GM23338 (cell line): ENCODE results near the gene ATP8A2. TPM values are rescaled to one million over a fixed set of nuclear protein-coding genes. Genes with fewer than 3 reads are reported as not detected.

ENCODE experiments used
- ATAC-seq: fragments of 200-7000 bp; cut with Tn5 transposase; 3 replicates; pipeline ENCODE4 v1.9.1; 2020
- DNase-seq: peaks from one replicate; pipeline ENCODE4 v3.0.0-alpha.2; 2015; ENCODE audit warnings: low spot score
- H2AFZ ChIP-seq: fragments of 200-600 bp; sonication (generic); 2 replicates; pipeline ENCODE4 v1.8.0; 2016; ENCODE audit warnings: antibody characterized with exemption, mild to moderate bottlenecking, moderate library complexity
- H3F3A ChIP-seq: fragments of 200-600 bp; sonication (generic); replicated peaks from 2 replicates; pipeline ENCODE4 v1.8.0; 2017; ENCODE audit warnings: antibody characterized with exemption, mixed run types, low read depth
- H3K27ac ChIP-seq: fragments of 200-600 bp; sonication (generic); 2 replicates; pipeline ENCODE4 v1.6.1; 2016; ENCODE audit warnings: low read depth
- H3K27me3 ChIP-seq: fragments of 200-600 bp; sonication (generic); 2 replicates; pipeline ENCODE4 v1.8.0; 2016; ENCODE audit warnings: mild to moderate bottlenecking, mixed run types, moderate library complexity; ENCODE audit not compliant: insufficient read depth
- H3K36me3 ChIP-seq: fragments of 200-600 bp; sonication (generic); 2 replicates; pipeline ENCODE4 v1.8.0; 2016; ENCODE audit warnings: mild to moderate bottlenecking; ENCODE audit not compliant: insufficient read depth
- H3K4me1 ChIP-seq: fragments of 200-600 bp; sonication (generic); 2 replicates; pipeline ENCODE4 v1.8.0; 2016; ENCODE audit warnings: mild to moderate bottlenecking, moderate library complexity; ENCODE audit not compliant: insufficient read depth
- H3K4me2 ChIP-seq: fragments of 200-600 bp; sonication (generic); 2 replicates; pipeline ENCODE4 v1.7.1; 2017; ENCODE audit warnings: mixed run types
- H3K4me3 ChIP-seq: fragments of 200-600 bp; sonication (generic); 2 replicates; pipeline ENCODE4 v1.6.1; 2016; ENCODE audit warnings: mixed run types
- H3K79me2 ChIP-seq: fragments of 200-600 bp; sonication (generic); replicated peaks from 2 replicates; pipeline ENCODE4 v1.8.0; 2017; ENCODE audit warnings: mild to moderate bottlenecking; ENCODE audit not compliant: insufficient read depth
- H3K9me2 ChIP-seq: fragments of 200-600 bp; sonication (generic); 2 replicates; pipeline ENCODE4 v1.8.0; 2017; ENCODE audit not compliant: insufficient read depth
- H4K20me1 ChIP-seq: fragments of 200-600 bp; sonication (generic); replicated peaks from 2 replicates; pipeline ENCODE4 v1.8.0; 2017; ENCODE audit warnings: mild to moderate bottlenecking; ENCODE audit not compliant: insufficient read depth
- H3K27ac Mint-ChIP-seq: 2 replicates; pipeline ENCODE4 v1.8.0; 2020; ENCODE audit warnings: inconsistent platforms, mild to moderate bottlenecking, moderate library complexity, mixed read lengths
- H3K27me3 Mint-ChIP-seq: 3 replicates; pipeline ENCODE4 v1.8.0; 2022; ENCODE audit warnings: low read depth, mild to moderate bottlenecking, moderate library complexity, mixed read lengths, inconsistent platforms; ENCODE audit not compliant: insufficient read depth, poor library complexity
- H3K36me3 Mint-ChIP-seq: 3 replicates; pipeline ENCODE4 v1.8.0; 2021; ENCODE audit warnings: low read depth, mild to moderate bottlenecking, inconsistent platforms, moderate library complexity, mixed read lengths
- H3K4me1 Mint-ChIP-seq: 3 replicates; pipeline ENCODE4 v1.8.0; 2020; ENCODE audit warnings: mild to moderate bottlenecking, inconsistent platforms, mixed read lengths
- H3K4me3 Mint-ChIP-seq: 3 replicates; pipeline ENCODE4 v1.8.0; 2021; ENCODE audit warnings: moderate library complexity, mild to moderate bottlenecking, inconsistent platforms, mixed read lengths
- H3K9me3 Mint-ChIP-seq: 3 replicates; pipeline ENCODE4 v1.8.0; 2020; ENCODE audit warnings: moderate library complexity, mild to moderate bottlenecking, inconsistent platforms, mixed read lengths
- CREB1 ChIP-seq: fragments of 250-450 bp; sonication (Bioruptor Pico); IDR thresholded peaks from 2 replicates; pipeline ENCODE4 v1.5.0; 2020; ENCODE audit warnings: low read depth, mild to moderate bottlenecking, moderate library complexity
- EZH2 ChIP-seq: fragments of 200-600 bp; sonication (generic); IDR thresholded peaks from one replicate; pipeline ENCODE4 v1.8.0; 2017; ENCODE audit warnings: antibody characterized with exemption, mild to moderate bottlenecking, low read depth; ENCODE audit not compliant: unreplicated experiment
- EZH2phosphoT487 ChIP-seq: fragments of 200-600 bp; sonication (generic); IDR thresholded peaks from one replicate; pipeline ENCODE4 v1.8.1; 2018; ENCODE audit warnings: antibody characterized with exemption; ENCODE audit not compliant: unreplicated experiment
- JUNB ChIP-seq: IDR thresholded peaks from one replicate; pipeline ENCODE4 v1.6.1; 2016; ENCODE audit warnings: antibody characterized with exemption; ENCODE audit not compliant: unreplicated experiment
- NANOG ChIP-seq: IDR thresholded peaks from 2 replicates; pipeline ENCODE4 v1.6.1; 2016; ENCODE audit warnings: antibody characterized with exemption, borderline replicate concordance
- POLR2AphosphoS5 ChIP-seq: IDR thresholded peaks from 2 replicates; pipeline ENCODE4 v1.6.1; 2016; ENCODE audit warnings: antibody characterized with exemption, low read depth
- STAT1 ChIP-seq: IDR thresholded peaks from one replicate; pipeline ENCODE4 v1.6.1; 2016; ENCODE audit warnings: antibody characterized with exemption; ENCODE audit not compliant: unreplicated experiment
- ZNF114 ChIP-seq: fragments of 250-450 bp; sonication (Bioruptor Pico); IDR thresholded peaks from 2 replicates; pipeline ENCODE4 v1.5.0; 2020; ENCODE audit warnings: mild to moderate bottlenecking, moderate library complexity
- ZNF331 ChIP-seq: fragments of 250-450 bp; sonication (Bioruptor Pico); IDR thresholded peaks from 2 replicates; pipeline ENCODE4 v1.5.0; 2020; ENCODE audit warnings: low read depth, mild to moderate bottlenecking, moderate library complexity
- polyA plus RNA-seq: library from polyadenylated mRNA; unstranded; fragments of >200 nt; fragmentation: Nextera tagmentation; extraction: Ambion mirVana; gene quantifications from 2 replicates; pipeline ENCODE4 v1.2.1, GENCODE V29; 2016
- total RNA-seq: library from RNA; depleted of rRNA; stranded (reverse); fragments of >200 nt; shearing (Covaris generic); gene quantifications from 2 replicates; pipeline ENCODE4 v1.2.3, GENCODE V29; 2014
- TF ChIP-seq, protein P1 (sequence below): IDR thresholded peaks from 2 replicates; pipeline ENCODE4 v1.6.1; 2016; ENCODE audit warnings: antibody characterized with exemption
- TF ChIP-seq, protein P2 (sequence below): IDR thresholded peaks from one replicate; pipeline ENCODE4 v1.6.1; 2018; ENCODE audit warnings: antibody characterized with exemption; ENCODE audit not compliant: unreplicated experiment
- TF ChIP-seq, protein P3 (sequence below), 2 experiments: fragments of 200-600 bp in 1 of 2; sonication (generic) in 1 of 2; conservative IDR thresholded peaks; 2 replicates each; pipeline versions ENCODE4 v1.5.1 to v1.6.1; 2016 to 2017; ENCODE audit warnings: antibody characterized with exemption in 2 of 2, low read depth in 2 of 2, mild to moderate bottlenecking in 2 of 2, moderate library complexity in 1 of 2

The ATP8A2 gene
- total and polyA plus RNA-seq, 2 experiments from 2014 or later: 5.7 to 8.8 TPM

DNA sequence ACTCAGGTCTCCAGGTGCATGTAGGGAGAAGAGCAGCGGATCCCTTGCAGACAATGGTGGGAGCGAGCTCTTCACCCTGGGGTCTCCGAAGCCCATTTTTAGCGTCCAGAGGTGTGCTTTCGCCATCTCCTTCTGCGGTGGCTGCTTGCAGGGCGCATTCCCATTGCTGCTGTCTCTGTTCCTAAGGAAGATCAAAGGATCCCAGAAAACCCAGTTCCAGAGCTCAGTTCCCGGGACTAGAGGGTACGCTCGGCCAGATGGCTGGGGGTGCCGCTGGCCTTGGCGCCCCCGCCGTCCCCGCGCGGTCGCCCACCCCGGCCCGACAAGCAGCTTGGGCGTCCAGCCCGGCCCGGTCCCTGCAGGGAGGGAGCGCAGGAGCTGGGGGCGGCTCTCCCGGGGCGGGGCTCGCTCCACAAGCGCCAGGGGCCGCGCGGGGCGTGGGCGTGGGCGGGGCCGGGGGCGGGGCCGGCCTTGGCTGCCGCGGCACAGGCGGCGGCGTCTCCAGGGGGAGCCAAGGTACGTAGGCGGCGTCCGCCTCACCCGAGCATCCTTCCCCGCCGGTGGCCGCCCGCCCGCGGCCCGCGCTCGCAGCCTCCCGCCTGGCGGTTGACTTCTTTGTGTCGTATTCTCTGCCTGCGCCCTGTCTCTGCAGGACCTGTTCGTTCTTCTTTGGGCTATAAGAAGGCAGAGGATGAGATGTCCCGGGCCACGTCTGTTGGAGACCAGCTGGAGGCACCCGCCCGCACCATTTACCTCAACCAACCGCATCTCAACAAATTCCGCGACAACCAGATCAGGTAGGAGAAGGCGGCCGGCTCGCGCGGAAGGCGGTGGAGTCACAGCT lies 96.8 kb downstream of the ATP8A2 start (continued):
- no peak for TF ChIP-seq STAT1
- no peak for TF ChIP-seq EZH2phosphoT487
- TF ChIP-seq JUNB: no peak
- TF ChIP-seq, protein P1, sequence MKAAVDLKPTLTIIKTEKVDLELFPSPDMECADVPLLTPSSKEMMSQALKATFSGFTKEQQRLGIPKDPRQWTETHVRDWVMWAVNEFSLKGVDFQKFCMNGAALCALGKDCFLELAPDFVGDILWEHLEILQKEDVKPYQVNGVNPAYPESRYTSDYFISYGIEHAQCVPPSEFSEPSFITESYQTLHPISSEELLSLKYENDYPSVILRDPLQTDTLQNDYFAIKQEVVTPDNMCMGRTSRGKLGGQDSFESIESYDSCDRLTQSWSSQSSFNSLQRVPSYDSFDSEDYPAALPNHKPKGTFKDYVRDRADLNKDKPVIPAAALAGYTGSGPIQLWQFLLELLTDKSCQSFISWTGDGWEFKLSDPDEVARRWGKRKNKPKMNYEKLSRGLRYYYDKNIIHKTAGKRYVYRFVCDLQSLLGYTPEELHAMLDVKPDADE: no peak
- TF ChIP-seq ZNF331 (CRISPR knock-in tag): no peak
- peak; percentile 47 for TF ChIP-seq POLR2AphosphoS5
- TF ChIP-seq, protein P2, sequence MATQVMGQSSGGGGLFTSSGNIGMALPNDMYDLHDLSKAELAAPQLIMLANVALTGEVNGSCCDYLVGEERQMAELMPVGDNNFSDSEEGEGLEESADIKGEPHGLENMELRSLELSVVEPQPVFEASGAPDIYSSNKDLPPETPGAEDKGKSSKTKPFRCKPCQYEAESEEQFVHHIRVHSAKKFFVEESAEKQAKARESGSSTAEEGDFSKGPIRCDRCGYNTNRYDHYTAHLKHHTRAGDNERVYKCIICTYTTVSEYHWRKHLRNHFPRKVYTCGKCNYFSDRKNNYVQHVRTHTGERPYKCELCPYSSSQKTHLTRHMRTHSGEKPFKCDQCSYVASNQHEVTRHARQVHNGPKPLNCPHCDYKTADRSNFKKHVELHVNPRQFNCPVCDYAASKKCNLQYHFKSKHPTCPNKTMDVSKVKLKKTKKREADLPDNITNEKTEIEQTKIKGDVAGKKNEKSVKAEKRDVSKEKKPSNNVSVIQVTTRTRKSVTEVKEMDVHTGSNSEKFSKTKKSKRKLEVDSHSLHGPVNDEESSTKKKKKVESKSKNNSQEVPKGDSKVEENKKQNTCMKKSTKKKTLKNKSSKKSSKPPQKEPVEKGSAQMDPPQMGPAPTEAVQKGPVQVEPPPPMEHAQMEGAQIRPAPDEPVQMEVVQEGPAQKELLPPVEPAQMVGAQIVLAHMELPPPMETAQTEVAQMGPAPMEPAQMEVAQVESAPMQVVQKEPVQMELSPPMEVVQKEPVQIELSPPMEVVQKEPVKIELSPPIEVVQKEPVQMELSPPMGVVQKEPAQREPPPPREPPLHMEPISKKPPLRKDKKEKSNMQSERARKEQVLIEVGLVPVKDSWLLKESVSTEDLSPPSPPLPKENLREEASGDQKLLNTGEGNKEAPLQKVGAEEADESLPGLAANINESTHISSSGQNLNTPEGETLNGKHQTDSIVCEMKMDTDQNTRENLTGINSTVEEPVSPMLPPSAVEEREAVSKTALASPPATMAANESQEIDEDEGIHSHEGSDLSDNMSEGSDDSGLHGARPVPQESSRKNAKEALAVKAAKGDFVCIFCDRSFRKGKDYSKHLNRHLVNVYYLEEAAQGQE: no peak
- no peak for TF ChIP-seq ZNF114
- TF ChIP-seq CREB1 (CRISPR knock-in tag): 0 out of 2 replicates have a peak, but pooled peaks have one; percentile 25
- TF ChIP-seq EZH2: no peak

DNA sequence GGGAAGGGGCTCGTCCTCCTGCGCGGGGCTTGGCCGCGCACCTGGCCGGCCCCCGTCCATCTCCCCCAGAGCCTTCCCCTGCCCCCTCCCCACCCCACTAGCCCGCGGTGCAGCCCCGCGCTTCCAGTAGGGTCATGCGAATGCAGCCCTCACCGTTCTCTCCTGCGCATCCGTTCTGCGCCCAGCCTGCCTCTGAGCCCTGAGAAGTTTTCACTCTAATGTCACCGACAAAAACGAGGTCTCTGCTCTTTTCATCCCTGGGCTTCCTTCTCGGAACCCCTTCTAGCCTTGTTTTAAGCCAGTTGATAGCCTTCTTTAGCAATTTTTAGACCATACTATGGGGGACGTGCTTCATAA lies 97.4 kb downstream of the ATP8A2 start:
- no peaks in the 10 kb centered on the region for H3K36me3 ChIP-seq
- no peak overlapping the region for H3K27ac Mint-ChIP-seq
- peak overlapping the region; percentile 87 for H3K4me2 ChIP-seq
- peaks cover 9% of the 10 kb centered on the region for H3K4me1 ChIP-seq
- H3K9me3 Mint-ChIP-seq: no peaks in the 10 kb centered on the region
- ATAC-seq (peak; percentile 76), DNase-seq (peak; percentile 69)
- no peak overlapping the region for H3K27ac ChIP-seq
- H3K4me3 ChIP-seq: peak overlapping the region; percentile 71
- peak overlapping the region; percentile 100 for H2AFZ ChIP-seq
- peaks cover 22% of the 10 kb centered on the region for H3K27me3 ChIP-seq
- no peaks in the 10 kb centered on the region for H3K9me2 ChIP-seq
- H3K4me1 Mint-ChIP-seq: peaks cover 5% of the 10 kb centered on the region; the same call in 1 of the 3 replicates
- no peaks in the 10 kb centered on the region; the same call in 1 of the 2 replicates for H4K20me1 ChIP-seq
- H3F3A ChIP-seq: peaks cover 7% of the 10 kb centered on the region; the same call in 1 of the 2 replicates
- H3K4me3 Mint-ChIP-seq: peak overlapping the region; percentile 94
- H3K27me3 Mint-ChIP-seq: peaks cover 30% of the 10 kb centered on the region
- H3K36me3 Mint-ChIP-seq: no peaks in the 10 kb centered on the region; the same call in 2 of the 3 replicates
- no peaks in the 10 kb centered on the region; the same call in 1 of the 2 replicates for H3K79me2 ChIP-seq
- TF ChIP-seq NANOG (no peak), STAT1 (no peak), EZH2 (no peak), CREB1 (CRISPR knock-in tag) (no peak), ZNF114 (no peak), POLR2AphosphoS5 (no peak), JUNB (no peak), ZNF331 (CRISPR knock-in tag) (no peak), EZH2phosphoT487 (no peak)
- TF ChIP-seq, protein P3, sequence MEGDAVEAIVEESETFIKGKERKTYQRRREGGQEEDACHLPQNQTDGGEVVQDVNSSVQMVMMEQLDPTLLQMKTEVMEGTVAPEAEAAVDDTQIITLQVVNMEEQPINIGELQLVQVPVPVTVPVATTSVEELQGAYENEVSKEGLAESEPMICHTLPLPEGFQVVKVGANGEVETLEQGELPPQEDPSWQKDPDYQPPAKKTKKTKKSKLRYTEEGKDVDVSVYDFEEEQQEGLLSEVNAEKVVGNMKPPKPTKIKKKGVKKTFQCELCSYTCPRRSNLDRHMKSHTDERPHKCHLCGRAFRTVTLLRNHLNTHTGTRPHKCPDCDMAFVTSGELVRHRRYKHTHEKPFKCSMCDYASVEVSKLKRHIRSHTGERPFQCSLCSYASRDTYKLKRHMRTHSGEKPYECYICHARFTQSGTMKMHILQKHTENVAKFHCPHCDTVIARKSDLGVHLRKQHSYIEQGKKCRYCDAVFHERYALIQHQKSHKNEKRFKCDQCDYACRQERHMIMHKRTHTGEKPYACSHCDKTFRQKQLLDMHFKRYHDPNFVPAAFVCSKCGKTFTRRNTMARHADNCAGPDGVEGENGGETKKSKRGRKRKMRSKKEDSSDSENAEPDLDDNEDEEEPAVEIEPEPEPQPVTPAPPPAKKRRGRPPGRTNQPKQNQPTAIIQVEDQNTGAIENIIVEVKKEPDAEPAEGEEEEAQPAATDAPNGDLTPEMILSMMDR (conservative IDR thresholded peaks at IDR 0.05; ENCODE audit: low read depth in 2 of 2): no peak
- TF ChIP-seq, protein P2: no peak
- TF ChIP-seq, protein P1: no peak
